Activated T-helper 1 cell treated with anti-CD3 and anti-CD28 coated beads, Interleukin-12 subunit alpha, Interleukin-12 subunit beta, Interleukin-2, Interleukin-4 antibody, amounts not matched to agents 30 ng/mL and 10 ng/mL and 1 ng/mL, durations not matched to agents 14 hours and 24 hours and 36 hours (primary cell): ENCODE measurements around the gene IGFLR1. TPM values are rescaled to one million over a fixed set of nuclear protein-coding genes. Genes with fewer than 3 reads are reported as not detected.

Experiments
- DNase-seq: peaks from one replicate; pipeline ENCODE4 v3.0.0; 2021; ENCODE audit warnings: low spot score
- H3K27ac Mint-ChIP-seq: one replicate; pipeline ENCODE4 v1.8.0; 2021; ENCODE audit warnings: mild to moderate bottlenecking, mixed read lengths
- H3K27me3 Mint-ChIP-seq: one replicate; pipeline ENCODE4 v1.8.0; 2022; ENCODE audit warnings: mild to moderate bottlenecking, moderate library complexity, mixed read lengths; ENCODE audit not compliant: insufficient read depth
- H3K36me3 Mint-ChIP-seq: one replicate; pipeline ENCODE4 v1.8.0; 2021; ENCODE audit warnings: low read depth, mixed read lengths
- H3K4me1 Mint-ChIP-seq: one replicate; pipeline ENCODE4 v1.8.0; 2021; ENCODE audit warnings: low read depth, mixed read lengths
- H3K4me3 Mint-ChIP-seq: one replicate; pipeline ENCODE4 v1.8.0; 2021; ENCODE audit warnings: mild to moderate bottlenecking, moderate library complexity, mixed read lengths
- H3K9me3 Mint-ChIP-seq: one replicate; pipeline ENCODE4 v1.8.0; 2021; ENCODE audit warnings: mixed read lengths
- intact Hi-C: fragments of 100-400 bp; cut with micrococcal nuclease; formaldehyde crosslinking; loops from one replicate; pipeline ENCODE4 v1.15.1; 2024
- total RNA-seq: library from RNA; stranded (reverse); gene quantifications from 2 replicates; pipeline ENCODE4 v1.2.3, GENCODE V29; 2022

The IGFLR1 gene
- total RNA-seq, 1 donor from 2014 or later, result 105 TPM

DNA sequence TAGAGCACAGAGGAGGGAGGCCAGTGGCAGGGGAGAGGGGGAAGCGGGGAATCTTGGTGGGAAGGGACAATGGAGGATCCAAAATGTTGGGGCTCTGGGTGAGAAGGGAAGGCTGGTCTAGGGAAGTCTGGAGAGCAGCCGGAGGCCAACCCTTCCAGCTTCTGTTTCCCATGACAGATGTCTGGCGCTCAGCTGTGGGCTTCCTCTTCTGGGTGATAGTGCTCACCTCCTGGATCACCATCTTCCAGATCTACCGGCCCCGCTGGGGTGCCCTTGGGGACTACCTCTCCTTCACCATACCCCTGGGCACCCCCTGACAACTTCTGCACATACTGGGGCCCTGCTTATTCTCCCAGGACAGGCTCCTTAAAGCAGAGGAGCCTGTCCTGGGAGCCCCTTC is 4.3 kb upstream of the IGFLR1 start:
- intact Hi-C loops, result loop anchor here (10.0 kb wide), 1 partner anchor 592 kb away; the partner anchor contains the start of gene FXYD5
- H3K27me3 Mint-ChIP-seq, result peaks cover 2% of the 10 kb centered on the region
- H3K9me3 Mint-ChIP-seq, result no peaks in the 10 kb centered on the region
- DNase-seq, result no peak
- peak overlapping the region; percentile 98 for H3K4me3 Mint-ChIP-seq
- H3K4me1 Mint-ChIP-seq, result peaks cover 53% of the 10 kb centered on the region
- peak overlapping the region; percentile 96 for H3K27ac Mint-ChIP-seq
- H3K36me3 Mint-ChIP-seq, result peaks cover 11% of the 10 kb centered on the region

DNA sequence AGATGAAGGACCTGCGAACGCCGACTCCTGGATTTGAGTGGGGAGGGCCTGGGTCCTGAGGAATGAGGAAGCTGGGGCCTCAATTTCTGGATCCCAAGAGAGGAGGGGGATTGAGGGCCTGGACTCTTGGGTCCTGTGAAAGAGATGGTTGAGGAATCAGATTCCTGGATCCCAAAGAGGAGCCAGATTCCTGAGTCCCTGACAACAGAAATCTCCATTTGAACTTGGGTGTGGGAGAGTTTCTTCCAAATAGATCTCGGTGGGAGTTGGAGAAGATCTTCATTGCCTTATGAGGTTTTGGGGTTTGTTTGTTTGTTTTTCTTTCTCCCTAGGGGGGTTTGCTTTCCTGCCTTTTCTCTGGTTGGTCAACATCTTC is 3.8 kb upstream of the IGFLR1 start:
- H3K27me3 Mint-ChIP-seq, result peaks cover 2% of the 10 kb centered on the region
- H3K4me3 Mint-ChIP-seq, result peak overlapping the region; percentile 98
- H3K36me3 Mint-ChIP-seq, result peaks cover 11% of the 10 kb centered on the region
- H3K9me3 Mint-ChIP-seq, result no peaks in the 10 kb centered on the region
- H3K27ac Mint-ChIP-seq, result peak overlapping the region; percentile 96
- intact Hi-C loops, result loop anchor here (10.0 kb wide), 1 partner anchor 591 kb away; the partner anchor contains the start of gene FXYD5
- no peak for DNase-seq
- H3K4me1 Mint-ChIP-seq, result peaks cover 53% of the 10 kb centered on the region

DNA sequence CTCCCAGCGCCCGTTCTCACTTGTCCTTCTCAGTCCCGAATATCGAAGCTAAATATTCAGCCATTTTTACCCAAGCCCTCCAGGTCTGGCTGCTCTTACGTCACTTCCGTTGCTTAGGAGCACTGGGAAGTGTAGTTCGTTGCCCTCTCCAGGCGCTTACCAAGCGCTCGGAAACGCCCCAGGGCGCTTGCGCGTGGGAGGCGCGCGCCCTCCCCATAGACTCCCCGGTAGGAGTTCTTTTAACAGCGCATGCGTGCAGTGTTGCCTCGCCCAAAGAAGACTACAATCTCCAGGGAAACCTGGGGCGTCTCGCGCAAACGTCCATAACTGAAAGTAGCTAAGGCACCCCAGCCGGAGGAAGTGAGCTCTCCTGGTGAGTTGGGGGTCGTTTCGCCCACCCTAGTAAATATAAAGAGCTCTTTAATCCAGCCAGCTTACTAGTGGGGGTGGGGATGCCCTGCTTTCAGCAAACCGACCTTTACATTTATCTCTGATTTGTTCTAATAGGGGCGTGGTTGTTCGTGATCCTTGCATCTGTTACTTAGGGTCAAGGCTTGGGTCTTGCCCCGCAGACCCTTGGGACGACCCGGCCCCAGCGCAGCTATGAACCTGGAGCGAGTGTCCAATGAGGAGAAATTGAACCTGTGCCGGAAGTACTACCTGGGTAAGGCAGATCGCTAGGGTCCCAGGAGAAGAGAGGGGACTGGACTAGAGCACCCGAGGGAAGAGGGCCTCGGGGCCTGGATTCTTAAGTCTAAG is 3.3 kb upstream of the IGFLR1 start, which contains the start of the genes PSENEN and U2AF1L4:
Gene PSENEN (plus strand): TSS at position 324 of the 759 bp plus-strand sequence. CDS start 280 bp downstream, at position 604.
Gene U2AF1L4 (minus strand): TSS at position 91 of the 759 bp plus-strand sequence. CDS start 27 bp downstream, at position 64.
- peak within 1 kb of the TSS; percentile 98 for H3K4me3 Mint-ChIP-seq
- peak within 1 kb of the TSS; percentile 96 for H3K27ac Mint-ChIP-seq
- peaks cover 53% of the 10 kb centered on the region for H3K4me1 Mint-ChIP-seq
- peak; percentile 98 for DNase-seq
- intact Hi-C loops, result loop anchor here (1.0 to 10.0 kb wide), 8 partner anchors 28 to 591 kb away; partner anchors contain the start of genes ALKBH6, ARHGAP33, FXYD5 and THAP8
- H3K27me3 Mint-ChIP-seq, result peaks cover 2% of the 10 kb centered on the region
- H3K36me3 Mint-ChIP-seq, result peaks cover 12% of the 10 kb centered on the region
- no peaks in the 10 kb centered on the region for H3K9me3 Mint-ChIP-seq

DNA sequence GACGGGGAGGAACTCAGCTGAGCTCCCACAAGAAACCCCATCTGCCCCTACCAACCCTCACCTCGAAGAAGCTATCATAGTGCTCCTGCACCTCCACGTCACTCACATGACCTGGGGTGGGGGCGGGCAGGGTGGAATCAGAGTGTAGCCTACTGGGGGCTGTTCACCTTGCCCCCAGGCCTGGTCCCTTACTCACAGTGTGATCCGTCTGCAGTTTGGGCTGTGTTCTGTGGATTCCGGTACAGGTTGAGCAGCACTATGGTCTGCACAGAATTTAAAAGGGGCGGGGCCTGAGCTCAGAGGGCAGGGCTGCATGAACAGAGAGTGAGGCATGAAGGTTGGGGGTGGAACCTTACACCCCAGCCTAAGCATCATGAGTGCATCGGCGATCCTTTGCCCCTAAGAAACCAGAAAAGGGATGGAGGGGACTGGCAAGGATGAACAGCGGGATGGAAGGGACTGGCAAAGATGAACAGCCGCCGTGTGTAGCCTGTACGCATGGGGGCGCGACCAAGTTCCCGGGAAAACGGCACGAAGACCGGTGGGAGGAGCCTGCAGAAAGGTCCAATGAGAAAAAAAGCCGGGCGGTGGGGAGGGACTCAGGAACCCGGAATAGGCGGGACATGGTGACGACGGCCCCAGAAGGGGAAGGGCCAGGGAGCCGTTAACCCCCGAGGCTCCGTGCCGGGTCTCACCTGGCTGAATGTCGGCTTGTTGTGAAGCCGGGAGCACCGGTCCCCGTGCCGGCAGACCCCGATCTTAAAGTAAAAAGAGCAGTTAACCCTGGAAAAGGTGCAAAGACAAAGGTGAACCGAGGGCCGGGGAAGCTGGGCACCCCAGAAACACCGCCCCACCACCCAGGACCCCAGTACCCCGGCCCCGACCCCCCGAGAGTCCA is 2.4 kb upstream of the IGFLR1 start:
- peak overlapping the region; percentile 96 for H3K27ac Mint-ChIP-seq
- peak overlapping the region; percentile 98 for H3K4me3 Mint-ChIP-seq
- intact Hi-C loops, result loop anchor here (1.0 to 10.0 kb wide), 12 partner anchors 27 to 590 kb away; partner anchors contain the start of genes ALKBH6, ARHGAP33, COX6B1 and FXYD5
- H3K9me3 Mint-ChIP-seq, result no peaks in the 10 kb centered on the region
- DNase-seq, result peak; percentile 93
- peaks cover 45% of the 10 kb centered on the region for H3K4me1 Mint-ChIP-seq
- H3K27me3 Mint-ChIP-seq, result peaks cover 2% of the 10 kb centered on the region
- peaks cover 12% of the 10 kb centered on the region for H3K36me3 Mint-ChIP-seq

- Mint-ChIP-seq H3K9me3 (no peaks in the 10 kb centered on the region), H3K27me3 (peaks cover 2% of the 10 kb centered on the region), H3K36me3 (peaks cover 14% of the 10 kb centered on the region), H3K4me3 (peak overlapping the region; percentile 98), H3K4me1 (peaks cover 39% of the 10 kb centered on the region), H3K27ac (peak overlapping the region; percentile 96)
- no peak for DNase-seq
- intact Hi-C loops, result loop anchor here (1.0 to 10.0 kb wide), 8 partner anchors 31 to 589 kb away; partner anchors contain the start of genes ALKBH6, ARHGAP33, COX6B1 and FXYD5
Measured at GRCh38 chr19:35743640-35744429, 1.6 kb upstream of the IGFLR1 start.

DNA sequence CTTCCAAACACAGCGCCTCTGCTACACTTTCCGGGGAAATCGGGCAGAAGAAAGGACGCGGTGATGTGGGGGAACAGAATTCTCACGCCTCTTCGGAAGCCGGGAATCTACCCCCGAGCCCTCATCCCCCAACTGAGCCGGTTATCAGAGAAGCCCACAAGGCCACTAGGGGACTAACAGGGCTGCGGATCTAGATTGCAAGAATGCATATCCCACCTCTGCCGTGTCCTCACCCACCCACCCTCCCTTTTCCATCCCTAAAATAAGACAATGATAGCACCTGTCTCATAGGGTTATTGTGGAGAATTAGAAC is 1.1 kb downstream of the IGFLR1 start:
- Mint-ChIP-seq H3K27me3 (peaks cover 2% of the 10 kb centered on the region), H3K27ac (peak overlapping the region; percentile 97), H3K36me3 (peaks cover 31% of the 10 kb centered on the region), H3K4me1 (peaks cover 28% of the 10 kb centered on the region), H3K9me3 (no peaks in the 10 kb centered on the region), H3K4me3 (peak overlapping the region; percentile 93)
- no peak for DNase-seq
- intact Hi-C loops, result loop anchor here (2.0 to 10.0 kb wide), 4 partner anchors 128 to 586 kb away; partner anchors contain the start of genes APLP1, FXYD5, TMEM147 and ZNF565

DNA sequence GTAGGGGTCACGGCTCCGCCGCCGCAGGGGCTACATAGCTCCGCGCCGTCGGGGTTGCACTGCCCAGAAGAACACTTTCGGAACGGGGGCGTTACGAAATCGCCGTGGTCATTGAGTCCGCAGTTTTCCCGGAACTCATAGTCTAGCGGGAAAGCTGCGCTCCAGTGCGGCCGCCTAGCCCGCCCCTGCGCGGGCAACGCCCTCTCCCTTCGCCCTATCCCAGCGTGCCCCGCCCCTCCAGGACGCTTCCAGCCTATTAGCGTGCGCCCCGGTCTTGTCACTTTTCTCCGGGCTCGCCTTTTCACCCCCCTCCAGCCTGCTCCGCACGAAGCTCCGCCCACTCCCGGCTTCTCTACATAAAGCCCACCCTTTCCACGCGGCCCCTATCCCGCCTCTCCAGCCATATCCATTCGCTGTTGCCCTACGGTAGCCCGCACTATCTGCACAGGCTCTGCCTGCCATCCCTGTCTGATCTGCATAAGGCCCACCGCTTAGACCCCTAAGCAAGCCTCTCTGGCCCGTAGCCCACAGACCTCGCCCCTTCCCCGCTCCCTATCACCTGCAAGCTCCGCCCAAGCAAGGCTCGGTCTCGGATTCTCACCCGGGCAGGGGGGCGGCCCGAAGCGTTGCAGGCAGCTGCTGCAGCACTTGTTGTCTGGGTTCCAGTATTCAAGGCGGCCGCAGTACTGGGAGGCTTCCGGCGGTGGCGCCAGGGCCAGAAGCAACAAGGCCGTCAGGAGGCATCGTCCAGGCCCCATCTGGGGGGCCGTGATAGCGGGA is 1.6 kb downstream of the IGFLR1 start:
- H3K27me3 Mint-ChIP-seq, result peaks cover 2% of the 10 kb centered on the region
- DNase-seq, result peak; percentile 95
- intact Hi-C loops, result loop anchor here (1.0 to 10.0 kb wide), 13 partner anchors 8 to 586 kb away; partner anchors contain the start of genes APLP1, ARHGAP33, COX6B1 and FXYD5
- H3K27ac Mint-ChIP-seq, result peak overlapping the region; percentile 93
- peaks cover 34% of the 10 kb centered on the region for H3K36me3 Mint-ChIP-seq
- no peaks in the 10 kb centered on the region for H3K9me3 Mint-ChIP-seq
- peak overlapping the region; percentile 93 for H3K4me3 Mint-ChIP-seq
- peaks cover 23% of the 10 kb centered on the region for H3K4me1 Mint-ChIP-seq

DNA sequence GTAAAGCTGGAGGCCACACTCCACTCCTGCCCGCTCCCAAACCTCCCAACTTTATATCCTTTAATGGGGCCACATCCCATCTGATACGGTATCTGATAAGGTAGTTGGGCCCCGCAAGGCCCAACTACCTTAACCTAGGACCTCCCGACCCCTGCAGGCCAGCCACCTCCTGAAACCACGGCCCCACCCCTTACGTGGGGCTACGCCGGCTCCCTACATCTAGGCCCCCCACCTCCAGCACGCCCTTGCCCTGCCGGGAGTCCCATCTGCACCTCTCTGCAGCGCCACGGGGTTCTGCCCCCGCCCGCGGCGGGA is 2.2 kb downstream of the IGFLR1 start:
- Mint-ChIP-seq H3K9me3 (no peaks in the 10 kb centered on the region), H3K27ac (no peak overlapping the region), H3K4me3 (peak overlapping the region; percentile 93), H3K4me1 (peaks cover 21% of the 10 kb centered on the region), H3K36me3 (peaks cover 37% of the 10 kb centered on the region), H3K27me3 (no peaks in the 10 kb centered on the region)
- intact Hi-C loops, result loop anchor here (1.0 to 10.0 kb wide), 13 partner anchors 8 to 585 kb away; partner anchors contain the start of genes APLP1, ARHGAP33, COX6B1 and FXYD5
- no peak for DNase-seq

GRCh38 chr19:35739275-35740107 is 2.8 kb downstream of the IGFLR1 start:
- no peaks in the 10 kb centered on the region for H3K27me3 Mint-ChIP-seq
- no peaks in the 10 kb centered on the region for H3K9me3 Mint-ChIP-seq
- intact Hi-C loops, result loop anchor here (1.0 to 10.0 kb wide), 13 partner anchors 9 to 585 kb away; partner anchors contain the start of genes APLP1, ARHGAP33, COX6B1 and FXYD5
- no peak for DNase-seq
- peaks cover 42% of the 10 kb centered on the region for H3K36me3 Mint-ChIP-seq
- H3K4me3 Mint-ChIP-seq, result peak overlapping the region; percentile 72
- H3K4me1 Mint-ChIP-seq, result peaks cover 21% of the 10 kb centered on the region
- H3K27ac Mint-ChIP-seq, result no peak overlapping the region

- Mint-ChIP-seq H3K27ac (no peak overlapping the region), H3K4me1 (peaks cover 15% of the 10 kb centered on the region), H3K27me3 (no peaks in the 10 kb centered on the region), H3K9me3 (no peaks in the 10 kb centered on the region), H3K4me3 (peak overlapping the region; percentile 72), H3K36me3 (peaks cover 49% of the 10 kb centered on the region)
- intact Hi-C loops, result no loop called here
- no peak for DNase-seq
Measured at GRCh38 chr19:35738887-35739229, 3.4 kb downstream of the IGFLR1 start.
